Measurements from ENCODE around the gene RDM1. TPM values are rescaled to one million over a fixed set of nuclear protein-coding genes. Genes with fewer than 3 reads are reported as not detected.

Gene RDM1
- total and polyA plus RNA-seq, 2 experiments from 2014 or later: 3.9 to 8.8 TPM

DNA sequence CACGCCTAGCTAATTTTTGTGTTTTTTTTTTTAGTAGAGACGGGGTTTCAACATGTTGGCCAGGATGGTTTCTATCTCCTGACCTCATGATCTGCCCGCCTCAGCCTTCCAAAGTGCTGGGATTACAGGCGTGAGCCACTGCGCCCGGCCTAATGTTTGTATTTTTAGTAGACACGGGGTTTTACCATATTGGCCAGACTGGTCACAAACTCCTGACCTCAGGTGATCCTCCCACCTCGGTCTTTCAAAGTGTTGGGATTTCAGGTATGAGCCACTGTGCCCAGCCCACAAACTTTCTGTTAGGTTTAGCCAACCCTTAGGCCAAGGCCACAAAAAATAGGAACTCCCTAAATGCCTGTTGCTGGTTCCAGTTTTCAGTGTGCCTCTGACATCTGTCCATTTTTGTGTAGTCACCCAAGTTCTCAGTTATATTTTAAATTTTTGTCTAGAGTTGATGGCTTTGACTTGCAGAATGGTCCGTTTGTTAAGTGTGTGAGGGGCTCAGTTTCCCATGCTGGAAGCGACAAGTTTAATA, 38.0 kb upstream of the RDM1 start (continued):
- TF ChIP-seq, protein P1, sequence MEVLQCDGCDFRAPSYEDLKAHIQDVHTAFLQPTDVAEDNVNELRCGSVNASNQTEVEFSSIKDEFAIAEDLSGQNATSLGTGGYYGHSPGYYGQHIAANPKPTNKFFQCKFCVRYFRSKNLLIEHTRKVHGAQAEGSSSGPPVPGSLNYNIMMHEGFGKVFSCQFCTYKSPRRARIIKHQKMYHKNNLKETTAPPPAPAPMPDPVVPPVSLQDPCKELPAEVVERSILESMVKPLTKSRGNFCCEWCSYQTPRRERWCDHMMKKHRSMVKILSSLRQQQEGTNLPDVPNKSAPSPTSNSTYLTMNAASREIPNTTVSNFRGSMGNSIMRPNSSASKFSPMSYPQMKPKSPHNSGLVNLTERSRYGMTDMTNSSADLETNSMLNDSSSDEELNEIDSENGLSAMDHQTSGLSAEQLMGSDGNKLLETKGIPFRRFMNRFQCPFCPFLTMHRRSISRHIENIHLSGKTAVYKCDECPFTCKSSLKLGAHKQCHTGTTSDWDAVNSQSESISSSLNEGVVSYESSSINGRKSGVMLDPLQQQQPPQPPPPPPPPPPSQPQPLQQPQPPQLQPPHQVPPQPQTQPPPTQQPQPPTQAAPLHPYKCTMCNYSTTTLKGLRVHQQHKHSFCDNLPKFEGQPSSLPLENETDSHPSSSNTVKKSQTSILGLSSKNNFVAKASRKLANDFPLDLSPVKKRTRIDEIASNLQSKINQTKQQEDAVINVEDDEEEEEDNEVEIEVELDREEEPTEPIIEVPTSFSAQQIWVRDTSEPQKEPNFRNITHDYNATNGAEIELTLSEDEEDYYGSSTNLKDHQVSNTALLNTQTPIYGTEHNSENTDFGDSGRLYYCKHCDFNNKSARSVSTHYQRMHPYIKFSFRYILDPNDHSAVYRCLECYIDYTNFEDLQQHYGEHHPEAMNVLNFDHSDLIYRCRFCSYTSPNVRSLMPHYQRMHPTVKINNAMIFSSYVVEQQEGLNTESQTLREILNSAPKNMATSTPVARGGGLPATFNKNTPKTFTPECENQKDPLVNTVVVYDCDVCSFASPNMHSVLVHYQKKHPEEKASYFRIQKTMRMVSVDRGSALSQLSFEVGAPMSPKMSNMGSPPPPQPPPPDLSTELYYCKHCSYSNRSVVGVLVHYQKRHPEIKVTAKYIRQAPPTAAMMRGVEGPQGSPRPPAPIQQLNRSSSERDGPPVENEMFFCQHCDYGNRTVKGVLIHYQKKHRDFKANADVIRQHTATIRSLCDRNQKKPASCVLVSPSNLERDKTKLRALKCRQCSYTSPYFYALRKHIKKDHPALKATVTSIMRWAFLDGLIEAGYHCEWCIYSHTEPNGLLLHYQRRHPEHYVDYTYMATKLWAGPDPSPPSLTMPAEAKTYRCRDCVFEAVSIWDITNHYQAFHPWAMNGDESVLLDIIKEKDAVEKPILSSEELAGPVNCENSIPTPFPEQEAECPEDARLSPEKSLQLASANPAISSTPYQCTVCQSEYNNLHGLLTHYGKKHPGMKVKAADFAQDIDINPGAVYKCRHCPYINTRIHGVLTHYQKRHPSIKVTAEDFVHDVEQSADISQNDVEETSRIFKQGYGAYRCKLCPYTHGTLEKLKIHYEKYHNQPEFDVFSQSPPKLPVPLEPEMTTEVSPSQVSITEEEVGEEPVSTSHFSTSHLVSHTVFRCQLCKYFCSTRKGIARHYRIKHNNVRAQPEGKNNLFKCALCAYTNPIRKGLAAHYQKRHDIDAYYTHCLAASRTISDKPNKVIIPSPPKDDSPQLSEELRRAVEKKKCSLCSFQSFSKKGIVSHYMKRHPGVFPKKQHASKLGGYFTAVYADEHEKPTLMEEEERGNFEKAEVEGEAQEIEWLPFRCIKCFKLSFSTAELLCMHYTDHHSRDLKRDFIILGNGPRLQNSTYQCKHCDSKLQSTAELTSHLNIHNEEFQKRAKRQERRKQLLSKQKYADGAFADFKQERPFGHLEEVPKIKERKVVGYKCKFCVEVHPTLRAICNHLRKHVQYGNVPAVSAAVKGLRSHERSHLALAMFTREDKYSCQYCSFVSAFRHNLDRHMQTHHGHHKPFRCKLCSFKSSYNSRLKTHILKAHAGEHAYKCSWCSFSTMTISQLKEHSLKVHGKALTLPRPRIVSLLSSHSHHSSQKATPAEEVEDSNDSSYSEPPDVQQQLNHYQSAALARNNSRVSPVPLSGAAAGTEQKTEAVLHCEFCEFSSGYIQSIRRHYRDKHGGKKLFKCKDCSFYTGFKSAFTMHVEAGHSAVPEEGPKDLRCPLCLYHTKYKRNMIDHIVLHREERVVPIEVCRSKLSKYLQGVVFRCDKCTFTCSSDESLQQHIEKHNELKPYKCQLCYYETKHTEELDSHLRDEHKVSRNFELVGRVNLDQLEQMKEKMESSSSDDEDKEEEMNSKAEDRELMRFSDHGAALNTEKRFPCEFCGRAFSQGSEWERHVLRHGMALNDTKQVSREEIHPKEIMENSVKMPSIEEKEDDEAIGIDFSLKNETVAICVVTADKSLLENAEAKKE (CRISPR knock-in tag; IDR thresholded peaks at IDR 0.05): no peak
- TF ChIP-seq NANOG (IDR thresholded peaks at IDR 0.05; ENCODE audit: borderline replicate concordance): no peak
- TF ChIP-seq, protein P2, sequence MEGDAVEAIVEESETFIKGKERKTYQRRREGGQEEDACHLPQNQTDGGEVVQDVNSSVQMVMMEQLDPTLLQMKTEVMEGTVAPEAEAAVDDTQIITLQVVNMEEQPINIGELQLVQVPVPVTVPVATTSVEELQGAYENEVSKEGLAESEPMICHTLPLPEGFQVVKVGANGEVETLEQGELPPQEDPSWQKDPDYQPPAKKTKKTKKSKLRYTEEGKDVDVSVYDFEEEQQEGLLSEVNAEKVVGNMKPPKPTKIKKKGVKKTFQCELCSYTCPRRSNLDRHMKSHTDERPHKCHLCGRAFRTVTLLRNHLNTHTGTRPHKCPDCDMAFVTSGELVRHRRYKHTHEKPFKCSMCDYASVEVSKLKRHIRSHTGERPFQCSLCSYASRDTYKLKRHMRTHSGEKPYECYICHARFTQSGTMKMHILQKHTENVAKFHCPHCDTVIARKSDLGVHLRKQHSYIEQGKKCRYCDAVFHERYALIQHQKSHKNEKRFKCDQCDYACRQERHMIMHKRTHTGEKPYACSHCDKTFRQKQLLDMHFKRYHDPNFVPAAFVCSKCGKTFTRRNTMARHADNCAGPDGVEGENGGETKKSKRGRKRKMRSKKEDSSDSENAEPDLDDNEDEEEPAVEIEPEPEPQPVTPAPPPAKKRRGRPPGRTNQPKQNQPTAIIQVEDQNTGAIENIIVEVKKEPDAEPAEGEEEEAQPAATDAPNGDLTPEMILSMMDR (conservative IDR thresholded peaks at IDR 0.05; ENCODE audit: low read depth in 2 of 2): no peak
- TF ChIP-seq, protein P3, sequence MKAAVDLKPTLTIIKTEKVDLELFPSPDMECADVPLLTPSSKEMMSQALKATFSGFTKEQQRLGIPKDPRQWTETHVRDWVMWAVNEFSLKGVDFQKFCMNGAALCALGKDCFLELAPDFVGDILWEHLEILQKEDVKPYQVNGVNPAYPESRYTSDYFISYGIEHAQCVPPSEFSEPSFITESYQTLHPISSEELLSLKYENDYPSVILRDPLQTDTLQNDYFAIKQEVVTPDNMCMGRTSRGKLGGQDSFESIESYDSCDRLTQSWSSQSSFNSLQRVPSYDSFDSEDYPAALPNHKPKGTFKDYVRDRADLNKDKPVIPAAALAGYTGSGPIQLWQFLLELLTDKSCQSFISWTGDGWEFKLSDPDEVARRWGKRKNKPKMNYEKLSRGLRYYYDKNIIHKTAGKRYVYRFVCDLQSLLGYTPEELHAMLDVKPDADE (IDR thresholded peaks at IDR 0.05): no peak
- no peak for TF ChIP-seq JUNB (IDR thresholded peaks at IDR 0.05; ENCODE audit: unreplicated experiment)
- TF ChIP-seq EZH2phosphoT487 (IDR thresholded peaks at IDR 0.05; ENCODE audit: unreplicated experiment): no peak
- TF ChIP-seq POLR2AphosphoS5 (IDR thresholded peaks at IDR 0.05; ENCODE audit: low read depth): no peak
- TF ChIP-seq STAT1 (IDR thresholded peaks at IDR 0.05; ENCODE audit: unreplicated experiment): no peak
- TF ChIP-seq EZH2 (IDR thresholded peaks at IDR 0.05; ENCODE audit: low read depth, unreplicated experiment): no peak
